Renal cortical epithelial cell (primary cell): ENCODE measurements around the gene GTPBP1. TPM values are rescaled to one million over a fixed set of nuclear protein-coding genes. Genes with fewer than 3 reads are reported as not detected.

Experiments
- DNase-seq: peaks from one replicate; pipeline ENCODE4 v3.0.0-alpha.2; 2011; ENCODE audit warnings: low read depth
- total RNA-seq: library from RNA; depleted of rRNA; stranded (reverse); fragments of >200 nt; gene quantifications from 2 replicates; pipeline ENCODE4 v1.2.3, GENCODE V29; 2014

GTPBP1 gene
- 16.8 and 54.8 TPM in 2 replicates for total RNA-seq

GRCh38 chr22:38705235-38706100 is at the start of gene GTPBP1:
Gene GTPBP1 (plus strand): TSS chr22:38705944. CDS start chr22:38705956, 12 bp downstream.
- DNase-seq = peak; percentile 100

GRCh38 chr22:38656256-38657044 is 49.3 kb upstream of the GTPBP1 start, which contains the start of the genes CBY1 and FAM227A:
Gene CBY1 (plus strand): TSS chr22:38656638. CDS start chr22:38668055, 11,417 bp downstream.
Gene FAM227A (minus strand): TSS chr22:38656392. CDS start chr22:38650168, 6,224 bp downstream.
- peak; percentile 67 for DNase-seq

GRCh38 chr22:38657045-38657909 is 48.5 kb upstream of the GTPBP1 start:
- peak; percentile 25 for DNase-seq

GRCh38 chr22:38674888-38675287 is 30.9 kb upstream of the GTPBP1 start:
- DNase-seq = peak; percentile 57

- no peak for DNase-seq
These were observed 29.9 kb upstream of the GTPBP1 start for GRCh38 chr22:38675833-38676232.

- peak; percentile 66 for DNase-seq
These were observed 24.0 kb upstream of the GTPBP1 start, which contains the start of gene TOMM22 for GRCh38 chr22:38681582-38682335. Gene TOMM22 (plus strand): TSS chr22:38681957. CDS start chr22:38681979, 22 bp downstream.

GRCh38 chr22:38684895-38685294 is 20.8 kb upstream of the GTPBP1 start:
- no peak for DNase-seq

GRCh38 chr22:38685761-38686160 is 20.0 kb upstream of the GTPBP1 start:
- no peak for DNase-seq

- DNase-seq = peak; percentile 45
These were observed 16.1 kb upstream of the GTPBP1 start for GRCh38 chr22:38689651-38690050.

GRCh38 chr22:38694049-38694448 is 11.7 kb upstream of the GTPBP1 start:
- DNase-seq = no peak

GRCh38 chr22:38694940-38695339 is 10.8 kb upstream of the GTPBP1 start:
- DNase-seq = peak; percentile 49

- DNase-seq = peak; percentile 87
These were observed 8.9 kb upstream of the GTPBP1 start for GRCh38 chr22:38696606-38697424.

GRCh38 chr22:38697425-38698089 is 8.2 kb upstream of the GTPBP1 start:
- no peak for DNase-seq

- no peak for DNase-seq
These were observed 7.2 kb upstream of the GTPBP1 start for GRCh38 chr22:38698407-38699094.

GRCh38 chr22:38699143-38699542 is 6.6 kb upstream of the GTPBP1 start:
- no peak for DNase-seq

- peak; percentile 51 for DNase-seq
These were observed 6.0 kb upstream of the GTPBP1 start for GRCh38 chr22:38699784-38700183.

- no peak for DNase-seq
These were observed 5.4 kb upstream of the GTPBP1 start for GRCh38 chr22:38700270-38700788.
